IMR-90 (cell line): ENCODE measurements around the gene LRP1B. TPM values are rescaled to one million over a fixed set of nuclear protein-coding genes. Genes with fewer than 3 reads are reported as not detected.

Experiments
- ATAC-seq: fragments of 200-7000 bp; cut with Tn5 transposase; 2 replicates; pipeline ENCODE4 v1.9.1; 2020; ENCODE audit warnings: low read depth, mild to moderate bottlenecking, moderate library complexity
- BruUV-seq: library from RNA; stranded (reverse); fragments of 400-500 nt; replicated peaks from 2 replicates; lab custom pipeline; 2021; lab: Mats Ljungman, UMichigan
- CTCF ChIA-PET: fragments of 300-600 bp; formaldehyde crosslinking; extraction: SDS; loops from one replicate; lab custom pipeline; 2021; ENCODE audit warnings: antibody characterized with exemption; lab: Yijun Ruan, JAX
- POLR2A ChIA-PET: fragments of 300-600 bp; sonication (Branson Sonifier 250); formaldehyde crosslinking; loops from one replicate; lab custom pipeline; 2022; ENCODE audit warnings: antibody characterized with exemption; ENCODE audit not compliant: unreplicated experiment; lab: Charles Lee
- DNase-seq: peaks from one replicate; pipeline ENCODE4 v3.0.0; 2013
- H2AFZ ChIP-seq: replicated peaks from 2 replicates; pipeline ENCODE3; 2013; ENCODE audit warnings: low read length, mild to moderate bottlenecking; ENCODE audit not compliant: poor library complexity
- H2AK5ac ChIP-seq: 2 replicates; pipeline ENCODE4 v1.6.1; 2013; ENCODE audit warnings: low read depth, low read length, inconsistent platforms
- H2AK9ac ChIP-seq: replicated peaks from 2 replicates; pipeline ENCODE3; 2013; ENCODE audit warnings: mild to moderate bottlenecking, low read depth, low read length, moderate library complexity; ENCODE audit not compliant: poor library complexity
- H2BK120ac ChIP-seq: 2 replicates; pipeline ENCODE4 v1.6.1; 2013; ENCODE audit warnings: low read depth, low read length, inconsistent platforms
- H2BK15ac ChIP-seq: 3 replicates; pipeline ENCODE4 v1.6.1; 2013; ENCODE audit warnings: low read depth, low read length, inconsistent platforms
- H2BK20ac ChIP-seq: 2 replicates; pipeline ENCODE4 v1.6.1; 2013; ENCODE audit warnings: low read depth, mild to moderate bottlenecking, inconsistent platforms, low read length, moderate library complexity
- H2BK5ac ChIP-seq: 2 replicates; pipeline ENCODE4 v1.6.1; 2013; ENCODE audit warnings: mild to moderate bottlenecking, low read depth, low read length, inconsistent platforms; ENCODE audit not compliant: poor library complexity, severe bottlenecking
- H3K14ac ChIP-seq: replicated peaks from 2 replicates; pipeline ENCODE4 v1.6.1; 2013; ENCODE audit warnings: low read depth, low read length, inconsistent platforms
- H3K18ac ChIP-seq: 2 replicates; pipeline ENCODE4 v1.6.1; 2013; ENCODE audit warnings: low read depth, low read length, control low read depth
- H3K23ac ChIP-seq: 2 replicates; pipeline ENCODE4 v1.6.1; 2013; ENCODE audit warnings: low read depth, low read length, inconsistent platforms
- H3K27ac ChIP-seq: 2 replicates; pipeline ENCODE4 v1.5.1; 2013; ENCODE audit warnings: mild to moderate bottlenecking, control low read depth, low read length; ENCODE audit not compliant: insufficient read depth
- H3K27me3 ChIP-seq: 2 replicates; pipeline ENCODE4 v1.6.1; 2013; ENCODE audit warnings: low read length; ENCODE audit not compliant: control insufficient read depth, insufficient read depth
- H3K36me3 ChIP-seq: 2 replicates; pipeline ENCODE4 v1.6.1; 2013; ENCODE audit warnings: low read length, mixed read lengths; ENCODE audit not compliant: control insufficient read depth, insufficient read depth
- H3K4ac ChIP-seq: 2 replicates; pipeline ENCODE4 v1.6.1; 2013; ENCODE audit warnings: low read depth, low read length, inconsistent platforms
- H3K4me1 ChIP-seq: 2 replicates; pipeline ENCODE4 v1.6.1; 2013; ENCODE audit warnings: low read length, mixed read lengths; ENCODE audit not compliant: control insufficient read depth, insufficient read depth
- H3K4me2 ChIP-seq: 2 replicates; pipeline ENCODE4 v1.6.1; 2013; ENCODE audit warnings: low read depth, mild to moderate bottlenecking, control low read depth, low read length, moderate library complexity
- H3K4me3 ChIP-seq: 2 replicates; pipeline ENCODE4 v1.5.1; 2013; ENCODE audit warnings: low read depth, mild to moderate bottlenecking, control low read depth, low read length, moderate library complexity; ENCODE audit not compliant: insufficient read depth
- H3K56ac ChIP-seq: 2 replicates; pipeline ENCODE4 v1.6.1; 2013; ENCODE audit warnings: low read length, inconsistent platforms; ENCODE audit not compliant: insufficient read depth; ENCODE audit errors: extremely low read depth
- H3K79me1 ChIP-seq, 2 experiments: 2 replicates each; pipeline ENCODE4 v1.6.1; 2013; ENCODE audit warnings: low read length in 2 of 2, inconsistent platforms in 1 of 2, low read depth in 1 of 2
- H3K9ac ChIP-seq: 2 replicates; pipeline ENCODE4 v1.6.1; 2013; ENCODE audit warnings: low read depth, low read length, control low read depth
- H3K9me1 ChIP-seq: 2 replicates; pipeline ENCODE4 v1.6.1; 2013; ENCODE audit warnings: low read length, inconsistent platforms; ENCODE audit not compliant: insufficient read depth
- H3K9me3 ChIP-seq: 2 replicates; pipeline ENCODE4 v1.6.1; 2013; ENCODE audit warnings: low read length; ENCODE audit not compliant: control insufficient read depth, insufficient read depth
- H4K20me1 ChIP-seq: 2 replicates; pipeline ENCODE4 v1.6.1; 2013; ENCODE audit warnings: low read length, inconsistent platforms; ENCODE audit not compliant: insufficient read depth
- H4K5ac ChIP-seq: 2 replicates; pipeline ENCODE4 v1.6.1; 2013; ENCODE audit warnings: mild to moderate bottlenecking, low read depth, low read length, control low read depth
- H4K8ac ChIP-seq, 2 experiments: 2 replicates each; pipeline ENCODE4 v1.6.1; 2013; ENCODE audit warnings: low read depth in 2 of 2, low read length in 2 of 2, control low read depth in 1 of 2, inconsistent platforms in 1 of 2
- H4K91ac ChIP-seq: 2 replicates; pipeline ENCODE4 v1.6.1; 2013; ENCODE audit warnings: low read depth, low read length, inconsistent platforms; ENCODE audit not compliant: insufficient read depth
- CHD1 ChIP-seq: IDR thresholded peaks from 2 replicates; pipeline ENCODE4 v1.6.1; 2012; ENCODE audit warnings: low read depth, low read length, improper control_type of control experiment
- MAZ ChIP-seq: IDR thresholded peaks from 2 replicates; pipeline ENCODE4 v1.6.1; 2012; ENCODE audit warnings: low read depth, mild to moderate bottlenecking, low read length, improper control_type of control experiment, moderate library complexity, borderline replicate concordance
- MXI1 ChIP-seq: IDR thresholded peaks from 2 replicates; pipeline ENCODE4 v1.6.1; 2012; ENCODE audit warnings: low read depth, mild to moderate bottlenecking, low read length, moderate library complexity, borderline replicate concordance
- NFE2L2 ChIP-seq: fragments of 150-350 bp; IDR thresholded peaks from 2 replicates; pipeline ENCODE4 v1.6.1; 2016; ENCODE audit warnings: low read depth, mild to moderate bottlenecking, low read length
- POLR2A ChIP-seq: IDR thresholded peaks from 2 replicates; pipeline ENCODE4 v1.6.1; 2012; ENCODE audit warnings: mild to moderate bottlenecking, low read depth, low read length
- RAD21 ChIP-seq: IDR thresholded peaks from 2 replicates; pipeline ENCODE4 v1.6.1; 2012; ENCODE audit warnings: low read length, improper control_type of control experiment
- RCOR1 ChIP-seq: IDR thresholded peaks from 2 replicates; pipeline ENCODE4 v1.6.1; 2012; ENCODE audit warnings: mild to moderate bottlenecking, low read length, improper control_type of control experiment; ENCODE audit not compliant: insufficient replicate concordance
- SMC3 ChIP-seq: fragments of 150-350 bp; IDR thresholded peaks from 2 replicates; pipeline ENCODE4 v1.6.1; 2016; ENCODE audit warnings: low read depth, mild to moderate bottlenecking, antibody characterized with exemption, low read length, moderate library complexity
- USF2 ChIP-seq: fragments of 150-350 bp; IDR thresholded peaks from 2 replicates; pipeline ENCODE4 v1.6.1; 2017; ENCODE audit warnings: mild to moderate bottlenecking, antibody characterized with exemption, low read length, low read depth
- WGBS, 2 experiments: methylation state at CpG; one replicate each; pipeline versions ENCODE4 v1.1.5 to v1.1.7; 2013; ENCODE audit warnings: missing lambda C conversion rate in 2 of 2; ENCODE audit not compliant: insufficient read length in 1 of 2; ENCODE audit errors: extremely low coverage in 2 of 2; 5-methylcytosine and 5-hydroxymethylcytosine counted together
- dilution Hi-C: fragments of 300-500 bp; cut with HindIII; formaldehyde crosslinking; loops from one replicate; pipeline ENCODE4 v1.14.3; 2018; ENCODE audit warnings: low sequenced_read_pairs; ENCODE audit not compliant: unreplicated experiment
- in situ Hi-C: fragments of 300-500 bp; cut with MboI; formaldehyde crosslinking; loops from 3 replicates; pipeline ENCODE4 v1.14.3; 2019; ENCODE audit warnings: low sequenced_read_pairs, inconsistent platforms, mixed read lengths
- intact Hi-C: fragments of 100-400 bp; cut with micrococcal nuclease; formaldehyde crosslinking; loops from 2 replicates; pipeline ENCODE4 v1.10.0; 2022
- polyA plus RNA-seq, 3 experiments: library from polyadenylated mRNA; depleted of rRNA; stranded (reverse); fragments of >200 nt; gene quantifications; 2 replicates each; pipeline ENCODE4 v1.2.3, GENCODE V29; 2012; ENCODE audit warnings: low replicate concordance in 1 of 3
- total RNA-seq: library from RNA; depleted of rRNA; stranded (reverse); fragments of >200 nt; gene quantifications from 2 replicates; pipeline ENCODE4 v1.2.3, GENCODE V29; 2012
- TF ChIP-seq, protein P1 (sequence below): conservative IDR thresholded peaks from 2 replicates; pipeline ENCODE4 v1.5.1; 2012; ENCODE audit warnings: mild to moderate bottlenecking, low read depth, low read length, improper control_type of control experiment
- TF ChIP-seq, protein P2 (sequence below): fragments of 150-350 bp; IDR thresholded peaks from 2 replicates; pipeline ENCODE4 v1.6.1; 2016; ENCODE audit warnings: low read depth, mild to moderate bottlenecking, low read length, moderate library complexity, borderline replicate concordance

LRP1B gene
- total and polyA plus RNA-seq, 2 of the 4 experiments (the other 2 are of a cell fraction) = under 0.01 to 0.02 TPM

DNA sequence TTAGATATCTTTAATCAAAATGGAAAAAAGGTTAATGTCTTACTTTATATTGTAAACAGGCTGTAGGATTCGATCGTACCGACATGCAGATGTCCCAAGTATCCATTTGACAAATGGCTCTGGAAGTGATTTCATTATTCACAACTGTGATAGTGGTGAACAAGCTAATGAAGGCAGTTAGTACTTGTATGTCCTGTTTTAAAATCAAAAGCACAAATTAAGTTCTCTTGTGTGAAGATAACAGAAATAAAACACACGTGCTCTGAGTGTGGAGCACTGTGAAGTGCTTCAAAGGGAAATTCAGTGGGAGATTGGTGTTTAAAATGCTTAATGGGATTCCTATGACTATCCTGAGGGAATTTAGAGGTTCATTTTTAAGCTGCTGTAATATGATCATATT lies 8.6 kb upstream of the LRP1B start:
- no peak overlapping the region for H2BK120ac ChIP-seq
- no peak overlapping the region for H2AK5ac ChIP-seq
- ChIA-PET CTCF (interaction anchor here (1.0 to 1.4 kb wide), 3 partner anchors 10 to 585 kb away, joined by 3 to 5 read pairs (median 5); no protein-coding TSS in a partner anchor), POLR2A (no interaction called here)
- H2BK5ac ChIP-seq = no peak overlapping the region
- peaks cover 2% of the 10 kb centered on the region; the same call in 1 of the 2 replicates for H3K27me3 ChIP-seq
- H3K18ac ChIP-seq = no peak overlapping the region
- no peaks in the 10 kb centered on the region for H3K36me3 ChIP-seq
- H3K23ac ChIP-seq = no peak overlapping the region
- H4K91ac ChIP-seq = no peak overlapping the region
- H4K5ac ChIP-seq = no peak overlapping the region
- no CpG with 5 or more reads among the region's 4 CpGs for WGBS, 2 experiments
- H3K9me3 ChIP-seq = no peaks in the 10 kb centered on the region
- no peak overlapping the region for H4K8ac ChIP-seq
- no peaks in the 10 kb centered on the region for H3K4me1 ChIP-seq
- H3K27ac ChIP-seq = no peak overlapping the region
- no peaks in the 10 kb centered on the region for H3K79me1 ChIP-seq
- TF ChIP-seq CHD1 (no peak), MXI1 (no peak), POLR2A (no peak), RAD21 (no peak), SMC3 (no peak), NFE2L2 (no peak), RCOR1 (no peak), MAZ (no peak), USF2 (no peak)
- TF ChIP-seq, protein P1, sequence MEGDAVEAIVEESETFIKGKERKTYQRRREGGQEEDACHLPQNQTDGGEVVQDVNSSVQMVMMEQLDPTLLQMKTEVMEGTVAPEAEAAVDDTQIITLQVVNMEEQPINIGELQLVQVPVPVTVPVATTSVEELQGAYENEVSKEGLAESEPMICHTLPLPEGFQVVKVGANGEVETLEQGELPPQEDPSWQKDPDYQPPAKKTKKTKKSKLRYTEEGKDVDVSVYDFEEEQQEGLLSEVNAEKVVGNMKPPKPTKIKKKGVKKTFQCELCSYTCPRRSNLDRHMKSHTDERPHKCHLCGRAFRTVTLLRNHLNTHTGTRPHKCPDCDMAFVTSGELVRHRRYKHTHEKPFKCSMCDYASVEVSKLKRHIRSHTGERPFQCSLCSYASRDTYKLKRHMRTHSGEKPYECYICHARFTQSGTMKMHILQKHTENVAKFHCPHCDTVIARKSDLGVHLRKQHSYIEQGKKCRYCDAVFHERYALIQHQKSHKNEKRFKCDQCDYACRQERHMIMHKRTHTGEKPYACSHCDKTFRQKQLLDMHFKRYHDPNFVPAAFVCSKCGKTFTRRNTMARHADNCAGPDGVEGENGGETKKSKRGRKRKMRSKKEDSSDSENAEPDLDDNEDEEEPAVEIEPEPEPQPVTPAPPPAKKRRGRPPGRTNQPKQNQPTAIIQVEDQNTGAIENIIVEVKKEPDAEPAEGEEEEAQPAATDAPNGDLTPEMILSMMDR = no peak
- TF ChIP-seq, protein P2, sequence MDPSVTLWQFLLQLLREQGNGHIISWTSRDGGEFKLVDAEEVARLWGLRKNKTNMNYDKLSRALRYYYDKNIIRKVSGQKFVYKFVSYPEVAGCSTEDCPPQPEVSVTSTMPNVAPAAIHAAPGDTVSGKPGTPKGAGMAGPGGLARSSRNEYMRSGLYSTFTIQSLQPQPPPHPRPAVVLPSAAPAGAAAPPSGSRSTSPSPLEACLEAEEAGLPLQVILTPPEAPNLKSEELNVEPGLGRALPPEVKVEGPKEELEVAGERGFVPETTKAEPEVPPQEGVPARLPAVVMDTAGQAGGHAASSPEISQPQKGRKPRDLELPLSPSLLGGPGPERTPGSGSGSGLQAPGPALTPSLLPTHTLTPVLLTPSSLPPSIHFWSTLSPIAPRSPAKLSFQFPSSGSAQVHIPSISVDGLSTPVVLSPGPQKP = no peak
- no peak overlapping the region for H3K4me2 ChIP-seq
- intact Hi-C loops (no loop called here), in situ Hi-C loops (no loop called here), dilution Hi-C loops (no loop called here)
- H2BK15ac ChIP-seq = no peak overlapping the region
- H4K20me1 ChIP-seq = no peaks in the 10 kb centered on the region
- H3K4ac ChIP-seq = no peak overlapping the region
- H3K4me3 ChIP-seq = no peak overlapping the region
- ATAC-seq (no peak), DNase-seq (no peak)
- H3K9ac ChIP-seq = no peak overlapping the region
- no peak overlapping the region for H2AK9ac ChIP-seq
- BruUV-seq = no TSS peak
- no peak overlapping the region for H2BK20ac ChIP-seq
- H2AFZ ChIP-seq = no peak overlapping the region
- no peak overlapping the region for H3K14ac ChIP-seq
- H3K56ac ChIP-seq = no peak overlapping the region
- H3K9me1 ChIP-seq = no peaks in the 10 kb centered on the region
